Measurements from ENCODE around the gene UBR3.

UBR3 gene

DNA sequence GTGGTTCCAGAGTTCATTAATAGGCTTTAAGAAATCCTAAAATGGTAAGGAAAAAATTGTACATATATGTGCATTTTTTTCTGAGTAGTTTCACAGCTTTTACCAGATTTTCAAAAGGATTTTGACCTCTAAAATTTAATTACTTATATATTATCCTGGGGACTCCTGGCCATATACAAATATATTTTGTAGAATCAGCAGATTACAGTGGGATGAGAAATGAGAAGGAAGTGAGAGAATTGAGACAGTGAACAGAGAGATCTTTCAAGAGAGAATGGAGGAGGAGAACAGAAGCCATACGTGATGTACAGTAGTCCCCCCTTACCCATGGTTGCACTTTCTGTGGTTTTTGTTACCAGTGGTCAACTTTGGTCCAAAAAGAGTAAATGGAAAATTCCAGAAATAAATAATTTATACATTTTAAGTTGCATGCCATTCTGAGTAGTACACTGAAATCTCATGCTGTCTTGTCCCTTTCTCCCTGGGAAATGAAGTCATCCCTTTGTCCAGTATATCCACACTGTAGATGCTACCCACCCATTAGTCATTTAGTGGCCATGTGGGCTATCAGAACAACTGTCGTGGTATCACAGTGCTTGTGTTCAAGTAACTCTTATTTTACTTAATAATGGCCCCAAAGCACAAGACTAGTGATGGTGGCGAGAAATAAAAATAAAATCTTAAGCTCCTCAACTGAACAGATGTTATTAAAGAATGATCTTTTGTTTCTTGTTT, 220.2 kb downstream of the UBR3 start:
- DNase-seq (ENCODE audit: low read depth): no peak
- H3K4me3 ChIP-seq (ENCODE audit: low read length): no peak overlapping the region
- TF ChIP-seq, protein P1, sequence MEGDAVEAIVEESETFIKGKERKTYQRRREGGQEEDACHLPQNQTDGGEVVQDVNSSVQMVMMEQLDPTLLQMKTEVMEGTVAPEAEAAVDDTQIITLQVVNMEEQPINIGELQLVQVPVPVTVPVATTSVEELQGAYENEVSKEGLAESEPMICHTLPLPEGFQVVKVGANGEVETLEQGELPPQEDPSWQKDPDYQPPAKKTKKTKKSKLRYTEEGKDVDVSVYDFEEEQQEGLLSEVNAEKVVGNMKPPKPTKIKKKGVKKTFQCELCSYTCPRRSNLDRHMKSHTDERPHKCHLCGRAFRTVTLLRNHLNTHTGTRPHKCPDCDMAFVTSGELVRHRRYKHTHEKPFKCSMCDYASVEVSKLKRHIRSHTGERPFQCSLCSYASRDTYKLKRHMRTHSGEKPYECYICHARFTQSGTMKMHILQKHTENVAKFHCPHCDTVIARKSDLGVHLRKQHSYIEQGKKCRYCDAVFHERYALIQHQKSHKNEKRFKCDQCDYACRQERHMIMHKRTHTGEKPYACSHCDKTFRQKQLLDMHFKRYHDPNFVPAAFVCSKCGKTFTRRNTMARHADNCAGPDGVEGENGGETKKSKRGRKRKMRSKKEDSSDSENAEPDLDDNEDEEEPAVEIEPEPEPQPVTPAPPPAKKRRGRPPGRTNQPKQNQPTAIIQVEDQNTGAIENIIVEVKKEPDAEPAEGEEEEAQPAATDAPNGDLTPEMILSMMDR (conservative IDR thresholded peaks at IDR 0.05; ENCODE audit: low read length): no peak

DNA sequence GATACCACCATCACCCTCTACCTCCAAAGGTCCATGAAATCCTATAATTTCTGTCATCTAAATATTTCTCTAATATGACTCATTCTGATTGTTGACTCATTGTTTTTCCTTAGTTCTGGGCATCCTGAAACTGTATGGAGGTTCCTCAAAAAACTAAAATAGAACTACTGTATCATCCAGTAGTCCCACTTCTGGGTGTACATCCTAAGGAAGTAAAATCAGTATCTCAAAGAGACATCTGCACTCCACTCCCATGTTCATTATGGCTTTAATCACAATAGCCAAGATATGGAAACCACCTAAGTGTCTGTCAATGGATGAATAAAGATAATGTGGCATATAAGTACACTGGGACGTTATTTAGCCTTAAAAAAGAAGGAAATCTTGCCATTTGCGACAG, 224.9 kb downstream of the UBR3 start:
- no peak overlapping the region for H3K4me3 ChIP-seq (ENCODE audit: low read length)
- DNase-seq (ENCODE audit: low read depth): no peak
- TF ChIP-seq, protein P1 (conservative IDR thresholded peaks at IDR 0.05; ENCODE audit: low read length): no peak

DNA sequence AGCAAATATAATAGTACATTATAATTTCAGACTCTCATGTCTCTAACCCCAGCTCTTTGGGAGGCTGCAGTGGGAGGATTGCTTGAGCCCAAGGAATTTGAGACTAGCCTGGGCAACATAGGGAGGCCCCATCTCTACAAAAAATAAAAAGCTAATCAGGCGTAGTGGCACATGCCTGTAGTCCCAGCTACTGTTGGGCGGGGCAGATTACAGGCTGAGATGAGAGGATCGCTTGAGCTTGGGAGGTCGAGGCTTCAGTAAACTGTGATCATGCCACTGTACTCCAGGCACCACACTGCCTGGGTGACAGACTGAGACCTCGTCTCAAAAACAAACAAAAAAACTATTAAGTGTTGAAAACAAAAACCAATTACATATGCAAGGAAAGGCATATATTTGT, 227.7 kb downstream of the UBR3 start:
- TF ChIP-seq, protein P1 (conservative IDR thresholded peaks at IDR 0.05; ENCODE audit: low read length): no peak
- no peak for DNase-seq (ENCODE audit: low read depth)
- H3K4me3 ChIP-seq (ENCODE audit: low read length): no peak overlapping the region

DNA sequence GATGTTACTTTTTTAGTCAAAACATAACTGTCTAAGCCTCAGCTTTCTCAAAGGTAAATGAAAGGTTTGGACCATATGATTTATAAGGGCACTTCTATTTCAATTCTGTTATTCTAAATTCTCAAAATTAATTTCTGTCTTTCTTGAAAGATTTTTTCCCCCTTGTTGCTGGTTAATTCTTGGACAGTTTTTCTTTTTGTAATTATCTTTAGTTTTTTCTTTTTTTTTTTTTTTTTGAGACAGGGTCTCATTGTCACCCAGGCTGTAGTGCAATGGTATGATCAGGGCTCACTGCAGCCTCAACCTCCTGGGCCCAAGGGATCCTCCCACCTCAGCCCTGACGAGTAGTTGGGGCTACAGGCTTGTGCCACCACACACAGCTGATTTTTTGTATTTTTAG, 229.6 kb downstream of the UBR3 start:
- H3K4me3 ChIP-seq (ENCODE audit: low read length): no peak overlapping the region
- DNase-seq (ENCODE audit: low read depth): no peak
- TF ChIP-seq, protein P1 (conservative IDR thresholded peaks at IDR 0.05; ENCODE audit: low read length): no peak

DNA sequence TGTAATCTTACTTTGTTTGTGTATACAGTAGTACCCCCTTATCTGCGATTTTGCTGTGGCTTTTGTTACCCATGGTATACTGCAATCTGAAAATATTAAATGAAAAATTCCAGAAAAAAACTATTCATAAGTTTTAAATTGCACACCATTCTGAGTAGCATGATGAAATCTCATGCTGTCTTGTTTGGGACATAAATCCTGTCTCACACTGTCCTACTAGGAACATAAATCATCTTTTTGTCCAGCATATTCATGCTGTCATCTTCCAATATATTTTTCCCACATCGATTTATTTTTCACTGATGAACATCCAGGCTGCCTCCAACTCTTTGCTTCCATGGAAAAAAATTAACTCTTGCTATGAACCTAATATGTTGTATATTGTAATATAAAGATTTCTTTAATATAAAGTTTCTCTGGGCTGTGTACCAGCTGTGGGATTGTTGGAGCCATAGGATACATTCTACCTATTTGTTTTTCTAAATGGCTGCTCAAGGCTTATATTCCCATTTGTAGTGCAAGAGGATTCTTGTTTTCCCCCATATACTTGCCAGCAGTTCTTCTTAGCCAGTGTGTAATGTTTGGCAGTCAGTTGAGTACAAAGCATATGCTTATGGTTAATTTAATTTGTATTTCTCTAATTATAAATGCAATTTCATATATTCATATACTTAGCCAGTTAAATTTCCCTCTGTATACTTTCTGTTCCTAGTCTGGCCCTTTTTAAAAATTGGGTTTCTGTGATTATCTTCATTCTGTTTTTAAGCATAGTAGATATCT, 236.4 kb downstream of the UBR3 start:
- no peak overlapping the region for H3K4me3 ChIP-seq (ENCODE audit: low read length)
- no peak for DNase-seq (ENCODE audit: low read depth)
- TF ChIP-seq, protein P1 (conservative IDR thresholded peaks at IDR 0.05; ENCODE audit: low read length): no peak

DNA sequence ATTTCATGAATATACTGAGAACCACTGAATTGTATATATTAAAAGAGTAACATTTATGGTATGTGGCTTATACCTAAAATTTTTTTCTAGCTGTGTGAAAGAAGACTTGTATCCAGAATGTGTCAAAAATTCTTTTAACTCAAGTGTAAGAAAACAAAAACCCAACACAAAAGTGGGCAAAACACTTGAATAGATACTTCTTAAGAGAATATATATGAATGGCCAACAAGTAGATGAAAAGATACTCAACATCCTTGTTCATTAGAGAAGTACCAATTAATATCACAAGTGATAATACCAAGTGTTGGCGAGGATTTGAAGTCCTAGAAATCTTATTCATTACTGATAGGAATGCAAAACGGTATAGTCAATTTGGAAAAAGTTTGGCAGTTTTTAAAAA, 243.5 kb downstream of the UBR3 start:
- no peak for DNase-seq (ENCODE audit: low read depth)
- TF ChIP-seq, protein P1 (conservative IDR thresholded peaks at IDR 0.05; ENCODE audit: low read length): no peak
- no peak overlapping the region for H3K4me3 ChIP-seq (ENCODE audit: low read length)

DNA sequence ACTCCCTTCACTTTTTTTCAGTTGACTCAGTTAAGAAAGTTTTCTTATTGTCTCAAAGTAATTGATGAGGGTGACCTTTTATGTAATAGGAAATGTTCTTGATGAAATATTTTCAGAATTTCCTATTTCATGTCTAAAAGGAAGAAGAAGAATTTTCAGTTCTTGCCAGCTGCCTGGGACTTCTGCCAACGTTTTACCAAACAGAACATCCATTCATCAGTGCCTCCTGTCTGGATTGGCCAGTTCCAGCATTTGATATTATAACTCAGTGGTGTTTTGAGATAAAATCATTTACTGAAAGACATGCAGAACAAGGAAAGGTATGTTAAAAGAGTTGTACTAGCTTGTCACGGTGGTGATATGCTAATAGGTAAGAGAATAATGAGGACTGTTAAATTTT, 246.0 kb downstream of the UBR3 start:
- TF ChIP-seq, protein P1 (conservative IDR thresholded peaks at IDR 0.05; ENCODE audit: low read length): no peak
- peak; percentile 85 for DNase-seq (ENCODE audit: low read depth)
- H3K4me3 ChIP-seq (ENCODE audit: low read length): no peak overlapping the region
